EH (cell line): ENCODE results near the gene FKTN.
"Not testable (repeated sequence)": the region's sequence is repeated elsewhere in the genome, so short reads cannot be mapped to it uniquely, and the experiment has no call there.

Source experiments
- DNase-seq: peaks from one replicate; pipeline ENCODE4 v3.0.0-alpha.2; 2015; ENCODE audit warnings: low read depth

FKTN gene

DNA sequence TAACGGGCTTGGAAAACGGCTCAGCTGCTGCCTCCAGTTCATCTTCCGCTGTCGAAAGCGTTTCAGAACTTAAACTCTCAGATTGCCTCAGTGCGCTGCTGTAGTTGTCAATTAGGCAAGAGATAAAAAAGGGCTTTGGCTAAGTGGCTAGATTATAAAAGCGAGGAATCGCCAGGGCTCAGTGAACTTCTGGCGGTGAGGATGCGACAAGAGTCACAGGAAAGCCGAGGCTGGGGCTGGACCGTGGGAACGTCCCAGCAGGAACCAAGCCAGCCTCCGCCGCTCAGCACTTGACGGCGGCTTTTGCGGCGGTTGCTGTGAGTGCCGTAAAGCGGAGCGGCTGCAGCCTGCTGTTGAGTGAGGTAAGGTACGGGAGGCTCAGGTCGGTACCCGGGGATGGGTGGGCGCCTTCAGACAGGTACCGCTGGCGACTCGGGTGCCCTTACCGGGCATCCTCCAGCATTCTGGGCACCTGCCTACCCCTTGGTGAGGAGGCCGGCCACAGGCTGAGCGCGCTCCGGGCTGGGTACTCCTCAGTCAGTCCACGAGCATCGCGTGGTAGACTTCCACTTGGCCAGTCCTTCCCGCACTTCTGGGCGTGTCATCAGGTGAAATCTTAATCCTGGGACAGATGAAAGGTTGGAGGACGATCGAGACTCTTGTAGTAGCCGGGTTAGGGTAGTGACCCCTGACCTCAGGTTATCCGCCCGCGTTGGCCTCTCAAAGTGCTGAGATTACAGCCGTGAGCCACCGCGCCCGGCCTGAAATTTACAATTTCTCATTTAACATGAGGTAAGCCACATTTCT, at the start of gene FKTN:
FKTN (plus strand) TSS at position 328 of the 807 bp plus-strand sequence. CDS start 16,902 bp downstream, outside the sequence.
- DNase-seq: peak; percentile 88

DNA sequence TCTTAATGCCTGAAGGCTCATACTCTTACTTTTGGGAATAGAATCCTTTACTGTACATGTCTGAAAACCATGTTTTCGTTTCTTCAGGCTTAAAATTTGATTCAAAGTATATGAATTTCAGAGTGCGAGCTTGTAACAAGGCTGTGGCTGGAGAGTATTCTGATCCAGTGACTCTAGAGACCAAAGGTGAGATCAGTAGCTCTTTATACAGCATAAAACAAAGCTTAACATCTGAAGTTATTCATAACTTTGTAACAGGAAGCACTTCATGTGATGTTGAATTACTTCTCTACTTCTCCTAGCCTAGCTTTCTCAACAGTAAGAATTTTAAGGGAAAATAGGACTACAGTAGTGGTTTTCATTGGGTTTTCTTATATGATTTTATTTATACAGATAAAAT, 49.4 kb upstream of the FKTN start:
- DNase-seq: no peak

DNA sequence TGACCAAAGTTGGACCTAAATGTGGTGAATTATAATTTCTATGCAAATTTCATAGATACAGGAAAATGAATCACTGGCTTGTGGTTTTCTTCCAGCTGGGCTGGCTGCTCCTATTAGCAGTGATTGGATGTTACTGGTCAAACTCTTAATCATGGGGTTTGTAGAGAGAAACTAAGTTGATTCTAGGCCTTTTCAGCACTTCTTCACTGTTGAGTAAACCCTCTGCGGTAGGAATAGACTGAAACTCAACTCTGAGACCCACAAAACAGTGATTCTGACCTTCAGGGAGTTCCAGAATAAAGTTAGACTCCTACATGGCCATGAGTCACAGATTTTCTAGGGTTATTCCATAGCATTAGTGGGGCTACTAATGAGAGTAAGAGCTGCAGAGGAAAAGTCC, 47.9 kb upstream of the FKTN start:
- peak; percentile 71 for DNase-seq

DNA sequence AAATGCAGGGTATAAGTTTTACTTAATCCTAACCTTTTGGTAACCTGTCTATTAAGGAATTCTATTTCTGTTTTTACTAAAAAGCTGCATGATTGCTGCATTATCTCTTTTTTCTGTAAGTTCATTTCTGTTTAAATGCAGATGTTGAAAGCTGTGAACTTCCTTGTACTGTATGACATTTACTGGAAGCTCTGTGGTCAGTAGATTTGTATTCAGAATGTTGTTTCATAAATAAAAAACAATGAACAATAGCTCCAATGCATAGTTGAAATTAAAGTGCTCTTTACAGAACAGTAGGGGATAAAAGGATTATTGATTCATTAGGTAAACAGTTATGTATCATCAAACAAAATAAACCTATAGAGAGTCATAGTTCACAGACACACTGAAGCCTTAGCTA, 46.5 kb upstream of the FKTN start:
- no peak for DNase-seq

DNA sequence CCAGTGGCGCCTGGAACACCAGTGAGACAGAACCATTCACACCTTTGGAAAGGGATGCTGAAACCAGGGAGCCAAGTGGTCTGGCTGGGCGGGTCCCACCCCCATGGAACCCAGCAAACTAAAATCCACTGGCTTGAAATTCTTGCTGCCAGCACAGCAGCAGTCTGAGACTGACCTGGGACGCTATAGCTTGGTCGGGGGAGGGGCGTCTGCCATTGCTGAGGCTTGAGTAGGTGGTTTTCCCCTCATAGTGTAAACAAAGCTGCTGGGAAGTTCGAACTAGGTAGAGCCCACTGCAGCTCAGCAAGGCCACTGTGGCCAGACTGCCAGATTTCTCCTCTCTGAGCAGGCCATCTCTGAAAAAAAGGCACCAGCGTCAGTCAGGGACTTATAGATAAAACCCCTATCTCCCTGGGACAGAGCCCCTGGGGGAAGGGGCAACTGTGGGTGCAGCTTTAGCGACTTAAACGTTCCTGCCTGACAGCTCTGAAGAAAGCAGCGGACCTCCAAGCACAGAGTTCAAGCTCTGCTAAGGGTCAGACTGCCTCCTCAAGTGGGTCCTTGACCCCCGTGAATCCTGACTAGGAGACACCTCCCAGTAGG, 42.0 kb upstream of the FKTN start:
- no peak for DNase-seq

DNA sequence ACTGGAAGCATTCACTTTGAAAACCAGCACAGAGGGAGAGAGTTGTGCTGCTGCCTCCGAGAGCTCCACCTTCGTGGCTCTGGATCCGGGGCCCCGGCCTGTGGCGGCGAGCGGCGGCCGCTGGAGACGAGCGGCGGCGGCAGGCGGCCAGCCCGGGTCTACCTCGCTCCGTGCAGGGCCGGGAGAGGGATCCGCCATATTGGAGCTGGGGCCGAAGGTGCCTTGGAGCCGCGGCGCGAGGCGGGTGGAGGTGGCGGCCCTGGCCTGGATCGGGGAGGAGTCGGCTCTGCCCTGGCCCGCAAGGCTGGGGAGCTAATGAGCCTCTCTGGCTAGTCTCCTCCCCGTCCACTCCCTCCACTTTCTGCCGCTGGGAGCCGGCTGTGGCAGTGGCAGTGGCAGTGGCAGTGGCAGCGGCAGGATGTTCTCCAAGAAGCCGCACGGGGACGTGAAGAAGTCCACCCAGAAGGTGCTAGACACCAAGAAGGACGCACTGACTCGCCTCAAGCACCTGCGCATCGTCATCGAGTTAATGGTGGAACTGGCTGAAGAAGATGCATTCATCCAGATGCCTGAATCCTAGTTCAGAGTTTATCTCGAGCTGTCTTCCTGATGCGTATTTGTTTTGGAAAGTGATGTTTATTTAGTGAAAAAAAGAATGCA, 38.1 kb upstream of the FKTN start:
- DNase-seq: peak; percentile 24

DNA sequence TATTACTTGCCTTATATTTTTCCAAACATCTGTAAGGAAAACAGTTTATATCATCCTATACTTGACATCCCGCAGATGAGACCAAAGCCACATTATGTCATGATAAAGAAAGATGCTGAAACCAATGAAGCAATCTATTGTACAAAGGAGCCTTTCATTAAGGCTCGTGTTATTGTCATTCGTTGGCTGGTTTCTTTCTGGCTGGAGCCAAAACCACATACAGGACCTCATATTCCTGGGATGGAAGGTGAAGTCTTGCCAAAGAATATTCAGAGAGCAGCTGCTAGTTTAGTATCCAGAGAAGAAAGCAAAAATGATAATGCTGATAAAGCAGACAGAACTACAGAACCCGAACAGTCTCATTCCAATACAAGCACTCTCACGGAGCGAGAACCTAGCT, 36.9 kb upstream of the FKTN start:
- DNase-seq: not testable (repeated sequence)

DNA sequence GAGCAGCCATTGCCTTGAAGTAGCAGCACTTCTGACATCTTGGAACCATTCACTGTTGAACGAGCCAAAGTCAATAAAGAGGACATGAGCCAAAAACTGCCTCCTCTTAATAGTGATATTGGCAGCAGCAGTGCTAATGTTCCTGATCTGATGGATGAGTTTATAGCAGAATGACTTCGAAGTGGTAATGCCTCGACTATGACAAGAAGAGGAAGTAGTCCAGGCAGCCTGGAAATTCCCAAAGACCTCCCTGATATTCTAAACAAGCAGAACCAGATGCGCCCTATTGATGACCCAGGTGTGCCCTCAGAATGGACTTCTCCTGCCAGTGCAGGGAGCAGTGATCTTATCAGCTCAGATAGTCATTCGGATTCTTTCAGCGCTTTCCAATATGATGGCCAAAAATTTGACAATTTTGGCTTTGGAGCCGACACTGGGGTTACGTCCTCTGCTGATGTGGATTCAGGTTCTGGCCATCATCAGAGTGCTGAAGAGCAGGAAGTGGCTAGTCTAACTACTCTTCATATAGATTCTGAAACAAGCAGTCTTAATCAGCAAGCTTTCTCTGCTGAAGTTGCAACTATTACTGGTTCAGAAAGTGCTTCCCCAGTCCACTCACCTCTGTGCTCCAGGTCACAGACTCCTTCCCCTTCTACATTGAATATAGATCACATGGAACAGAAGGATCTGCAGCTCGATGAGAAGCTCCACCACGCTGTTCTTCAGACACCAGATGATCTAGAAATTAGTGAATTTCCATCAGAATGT, 35.1 kb upstream of the FKTN start:
- DNase-seq: not testable (repeated sequence)

DNA sequence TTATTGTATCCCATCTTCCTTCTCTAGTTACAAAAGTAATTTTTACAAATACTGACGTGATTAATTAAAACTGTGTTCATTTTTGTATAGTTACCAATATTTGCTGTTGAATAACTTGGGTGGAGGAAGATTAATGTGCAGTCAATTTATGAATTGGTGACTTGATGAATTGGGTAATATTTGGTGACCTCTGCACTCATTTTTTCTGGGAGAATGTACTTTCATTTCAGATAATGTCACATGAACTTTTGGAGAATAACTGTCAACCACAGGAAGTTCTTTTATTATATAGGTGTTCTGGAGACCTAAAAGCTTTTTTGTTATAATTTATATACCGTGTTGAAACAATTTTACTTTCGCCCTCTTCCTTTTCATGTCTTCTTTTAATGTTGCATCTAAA, 26.4 kb upstream of the FKTN start:
- no peak for DNase-seq

DNA sequence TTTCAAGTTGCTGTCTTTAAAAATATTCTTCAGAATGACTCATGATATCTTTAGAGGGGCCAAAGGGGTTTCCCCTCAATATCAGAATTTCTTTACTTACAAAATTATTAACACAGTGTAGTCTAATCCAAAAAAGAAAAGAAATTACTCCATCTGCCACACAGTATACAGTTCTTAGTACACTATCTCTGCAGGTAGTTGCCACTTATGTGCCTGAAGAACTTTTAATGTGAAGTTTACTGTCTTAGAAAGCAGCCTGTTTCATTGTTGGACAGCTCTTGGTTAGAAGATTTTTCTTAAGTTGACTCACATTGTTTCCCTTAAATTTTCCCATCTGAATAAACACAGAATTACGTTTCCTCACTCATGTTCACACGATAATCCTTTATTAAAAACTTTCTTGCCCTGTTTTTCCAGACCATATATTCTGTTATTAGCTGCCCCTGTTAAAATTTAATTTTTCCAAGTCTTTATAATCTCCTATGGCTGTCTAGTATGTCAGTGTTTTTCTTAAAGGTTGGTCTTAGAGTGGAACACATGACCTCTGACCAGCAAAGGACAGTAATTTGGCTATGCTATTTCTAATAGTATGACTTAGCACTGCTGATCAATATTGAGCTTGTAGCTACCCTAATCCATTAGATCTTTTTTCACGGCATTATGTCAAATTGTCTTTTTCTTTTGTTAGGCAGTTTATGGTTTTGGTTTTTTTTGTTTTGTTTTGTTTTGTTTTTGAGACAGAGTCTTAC, 21.8 kb upstream of the FKTN start:
- peak; percentile 10 for DNase-seq

DNA sequence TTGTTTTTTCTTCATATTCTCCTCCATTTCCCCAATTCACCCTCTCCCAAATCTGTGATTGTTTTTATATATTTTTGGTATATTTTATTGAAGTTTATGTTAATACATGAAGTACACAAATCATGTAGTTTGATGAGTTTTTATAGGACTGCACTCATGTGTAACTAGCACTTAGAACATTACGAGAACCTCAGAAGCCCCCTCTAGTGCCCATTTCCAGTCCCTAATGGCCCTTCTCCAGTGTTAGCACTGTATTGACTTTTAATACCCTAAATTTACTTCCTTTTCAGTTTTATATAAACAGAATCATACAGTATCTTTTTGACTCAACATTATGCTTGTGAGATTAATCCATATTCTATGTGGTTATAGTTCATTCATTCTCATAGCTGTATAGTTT, 18.5 kb upstream of the FKTN start:
- DNase-seq: peak; percentile 6

DNA sequence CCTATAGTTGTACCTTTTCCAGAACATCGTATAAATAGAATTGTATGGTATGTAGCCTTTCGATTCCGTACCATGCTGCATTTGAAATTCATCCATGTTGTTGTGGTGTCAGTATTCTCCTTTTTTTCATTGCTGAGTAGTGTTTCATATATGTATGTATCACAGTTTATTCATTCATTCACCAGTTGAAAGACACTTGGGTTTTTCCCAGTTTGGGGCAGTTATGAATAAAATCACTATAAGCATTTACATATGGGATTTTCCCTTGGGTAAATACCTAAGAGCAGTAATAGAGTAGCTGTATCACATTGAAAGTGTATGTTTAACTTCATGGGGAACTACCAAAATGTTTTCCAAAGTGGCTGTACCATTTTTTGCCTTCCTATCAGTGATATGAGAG, 16.1 kb upstream of the FKTN start:
- DNase-seq: no peak

DNA sequence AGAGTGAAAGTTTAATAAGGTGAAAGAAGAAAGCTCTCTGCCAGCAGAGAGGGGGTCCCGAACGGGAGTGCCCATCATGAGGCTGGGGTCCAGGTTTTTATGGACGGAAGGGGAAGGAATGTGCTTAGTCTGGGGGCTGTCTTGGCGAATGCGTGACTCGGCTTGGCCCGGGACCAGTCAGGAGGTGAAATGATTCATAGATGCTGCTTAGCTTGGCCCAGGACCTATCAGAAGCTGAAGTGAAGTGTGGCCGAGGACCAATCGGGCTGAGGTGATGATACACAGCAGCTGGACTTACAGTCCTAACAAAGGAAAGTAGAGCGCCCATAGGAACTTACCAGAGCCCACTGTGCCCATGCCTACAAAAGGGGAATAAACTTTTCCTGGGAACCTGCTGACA, 3.9 kb upstream of the FKTN start:
- peak; percentile 2 for DNase-seq

DNA sequence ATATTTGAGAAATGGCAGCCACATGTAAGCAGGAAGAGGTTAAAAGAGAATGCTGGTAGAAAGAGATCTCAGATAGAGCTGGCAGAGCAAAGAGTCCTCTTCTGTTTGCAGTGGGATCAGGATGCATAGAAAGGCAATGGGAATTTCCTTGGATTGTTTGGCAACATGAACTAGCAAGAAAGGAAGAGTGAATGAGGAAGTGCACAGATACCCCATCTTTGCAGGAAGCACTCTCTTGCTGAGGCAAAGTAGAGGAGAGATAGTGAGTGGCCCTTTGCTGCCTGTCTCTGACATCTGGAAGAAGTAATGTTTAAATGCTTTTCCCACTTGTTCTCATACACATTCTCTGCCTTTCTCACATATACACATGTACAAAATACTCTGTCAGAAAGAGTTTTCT, 14.5 kb downstream of the FKTN start:
- no peak for DNase-seq

DNA sequence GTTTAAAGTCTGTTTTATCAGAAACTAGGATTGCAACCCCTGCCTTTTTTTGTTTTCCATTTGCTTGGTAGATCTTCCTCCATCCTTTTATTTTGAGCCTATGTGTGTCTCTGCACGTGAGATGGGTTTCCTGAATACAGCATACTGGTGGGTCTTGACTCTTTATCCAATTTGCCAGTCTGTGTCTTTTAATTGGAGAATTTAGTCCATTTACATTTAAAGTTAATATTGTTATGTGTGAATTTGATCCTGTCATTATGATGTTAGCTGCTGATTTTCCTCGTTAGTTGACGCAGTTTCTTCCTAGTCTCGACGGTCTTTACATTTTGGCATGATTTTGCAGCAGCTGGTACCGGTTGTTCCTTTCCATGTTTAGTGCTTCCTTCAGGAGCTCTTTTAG, 22.0 kb downstream of the FKTN start:
- not testable (repeated sequence) for DNase-seq

DNA sequence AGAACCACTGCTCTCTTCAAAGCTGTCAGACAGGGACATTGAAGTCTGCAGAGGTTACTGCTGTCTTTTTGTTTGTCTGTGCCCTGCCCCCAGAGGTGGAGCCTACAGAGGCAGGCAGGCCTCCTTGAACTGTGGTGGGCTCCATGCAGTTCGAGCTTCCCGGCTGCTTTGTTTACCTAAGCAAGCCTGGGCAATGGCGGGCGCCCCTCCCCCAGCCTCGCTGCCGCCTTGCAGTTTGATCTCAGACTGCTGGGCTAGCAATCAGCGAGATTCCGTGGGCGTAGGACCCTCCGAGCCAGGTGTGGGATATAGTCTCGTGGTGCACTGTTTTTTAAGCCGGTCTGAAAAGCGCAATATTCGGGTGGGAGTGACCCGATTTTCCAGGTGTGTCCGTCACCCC, 23.6 kb downstream of the FKTN start:
- not testable (repeated sequence) for DNase-seq

DNA sequence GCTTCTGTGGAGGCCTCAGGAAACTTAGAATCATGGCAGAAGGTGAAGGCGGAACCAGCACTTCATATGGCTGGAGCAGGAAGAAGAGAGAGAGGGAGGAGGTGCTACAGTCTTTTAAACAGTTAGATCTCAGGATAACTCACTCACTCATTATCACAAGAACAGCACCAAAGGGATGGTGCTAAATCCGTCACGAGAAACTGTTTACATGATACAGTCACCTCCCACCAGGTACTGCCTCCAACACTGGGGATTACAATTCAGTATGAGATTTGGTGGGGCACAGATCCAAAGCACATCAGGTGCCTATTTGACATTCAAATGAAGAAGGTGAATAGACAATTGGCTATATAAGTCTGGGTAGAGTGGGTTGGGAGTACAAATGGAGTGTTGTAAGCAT, 35.2 kb downstream of the FKTN start:
- no peak for DNase-seq

DNA sequence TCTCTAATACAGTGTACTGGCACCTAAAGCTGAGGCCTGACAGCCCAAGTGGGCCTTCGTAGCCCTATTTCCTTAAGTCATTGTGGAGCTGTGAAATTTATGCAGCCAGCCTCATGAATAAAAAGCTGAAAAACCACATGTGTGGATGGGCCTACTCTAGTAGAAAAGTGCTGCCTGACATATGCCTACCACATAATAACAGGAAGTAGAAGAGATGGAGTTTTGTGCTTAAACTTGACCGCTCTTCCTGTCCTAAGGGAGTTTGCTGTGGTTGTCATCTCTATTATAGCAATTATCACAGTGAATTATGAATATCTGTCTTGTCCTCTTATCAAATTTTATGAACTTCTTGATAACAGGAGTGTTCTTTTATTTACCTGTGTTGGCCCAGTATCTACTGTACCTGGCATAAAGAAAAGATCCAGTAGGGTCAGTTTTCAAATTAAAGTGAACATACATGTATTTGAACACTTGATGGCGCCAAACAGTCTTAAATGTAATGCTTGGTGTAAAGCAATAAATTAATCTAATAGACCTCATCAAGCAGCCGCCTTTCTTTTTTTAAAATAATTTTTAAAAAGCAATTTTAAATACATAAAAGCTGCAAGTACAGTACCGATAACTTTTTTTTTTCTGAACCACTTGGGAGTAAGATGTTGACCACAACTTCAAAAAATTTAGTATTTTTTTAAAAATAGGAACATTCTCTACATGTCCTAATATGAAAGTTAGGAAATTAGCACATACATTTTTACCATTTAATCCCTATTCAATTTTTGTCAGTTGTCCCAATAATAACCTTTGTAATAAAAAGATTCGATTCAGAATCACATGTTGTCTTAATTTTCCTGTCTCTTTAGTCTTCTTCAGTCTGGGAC, 51.0 kb downstream of the FKTN start:
- DNase-seq: peak; percentile 55

DNA sequence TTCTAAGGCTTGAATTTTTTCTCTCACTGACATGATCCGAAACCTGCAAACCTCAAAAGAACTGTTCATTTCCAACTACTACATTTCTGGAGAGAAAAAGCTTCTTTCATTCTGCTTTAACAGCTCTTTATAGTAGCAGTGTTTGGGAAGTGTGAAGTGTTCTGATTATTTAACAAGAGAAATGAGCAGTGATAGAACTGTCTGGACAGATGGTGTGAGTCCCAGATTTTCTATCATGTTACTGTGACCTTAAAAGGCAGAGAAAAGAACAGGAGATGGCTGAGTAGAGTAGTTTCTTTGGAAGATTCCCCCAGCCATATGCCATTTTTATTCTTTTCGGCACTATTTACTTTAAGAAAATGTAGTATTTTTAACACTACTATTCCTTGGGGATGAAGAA, 63.1 kb downstream of the FKTN start:
- DNase-seq: no peak

DNA sequence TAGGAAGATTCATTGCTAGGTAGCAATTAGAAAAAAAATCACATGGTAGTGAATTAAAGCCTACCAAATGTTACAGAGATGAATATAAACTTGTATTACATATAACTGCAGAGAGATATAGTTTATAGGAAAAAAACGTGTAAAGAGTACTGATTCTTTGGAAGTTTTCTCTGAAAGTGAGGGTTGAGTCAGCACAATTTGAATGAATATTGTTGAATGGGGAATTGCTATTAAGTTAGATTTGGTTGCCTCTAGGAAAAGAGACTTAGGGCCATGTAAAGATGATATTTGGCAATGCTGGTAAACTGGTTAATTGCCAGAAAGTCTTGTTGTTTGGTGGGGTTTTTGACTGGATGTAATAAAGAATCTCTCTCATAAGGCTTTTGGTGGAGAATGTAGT, 67.2 kb downstream of the FKTN start:
- DNase-seq: no peak

DNA sequence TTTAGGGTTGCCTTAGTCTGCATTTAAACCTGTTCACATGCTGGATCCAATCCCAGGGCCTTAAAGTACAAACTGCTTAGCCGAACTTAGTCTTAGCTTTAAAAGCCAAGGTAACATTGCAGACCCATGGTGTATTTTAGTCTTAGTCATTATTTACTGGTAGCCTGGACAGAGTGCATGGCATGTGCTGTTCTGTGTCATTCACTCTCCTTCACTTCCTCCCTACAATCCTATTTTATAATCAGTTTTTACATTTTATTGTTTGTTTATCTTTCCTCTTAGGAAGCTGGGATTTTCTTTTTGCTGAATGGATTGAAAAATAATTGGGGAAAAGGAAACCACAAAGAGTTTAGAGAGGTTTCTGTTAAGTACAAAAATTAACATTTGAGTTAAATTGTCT, 74.9 kb downstream of the FKTN start:
- DNase-seq: peak; percentile 12
